GM08714 (cell line): ENCODE data around the gene BORCS6.

Experiments
- H3K4me3 ChIP-seq: fragments of 200-500 bp; sonication (Bioruptor generic); 2 replicates; pipeline ENCODE4 v1.5.1; 2014; ENCODE audit warnings: mild to moderate bottlenecking, low read length, inconsistent platforms
- ZNF274 ChIP-seq: IDR thresholded peaks from 2 replicates; pipeline ENCODE4 v1.6.1; 2012; ENCODE audit warnings: mild to moderate bottlenecking, low read depth, low read length

Gene BORCS6

GRCh38 chr17:8190506-8190905 is 526 bp upstream of the BORCS6 start:
- no peak for TF ChIP-seq ZNF274
- peak overlapping the region; percentile 37; the same call in 1 of the 2 replicates for H3K4me3 ChIP-seq

- no peak for TF ChIP-seq ZNF274
- H3K4me3 ChIP-seq: peak overlapping the region; percentile 80
Observed at GRCh38 chr17:8189041-8189710, 804 bp downstream of the BORCS6 start.

GRCh38 chr17:8188263-8188839 is 1.6 kb downstream of the BORCS6 start:
- TF ChIP-seq ZNF274: no peak

GRCh38 chr17:8187517-8188262 is 2.3 kb downstream of the BORCS6 start:
- peak overlapping the region; percentile 80 for H3K4me3 ChIP-seq
- TF ChIP-seq ZNF274: no peak

More at GRCh38 chr17:8188263-8188839, 1.6 kb downstream of the BORCS6 start:
- peak overlapping the region; percentile 80; the same call in 1 of the 2 replicates for H3K4me3 ChIP-seq

DNA sequence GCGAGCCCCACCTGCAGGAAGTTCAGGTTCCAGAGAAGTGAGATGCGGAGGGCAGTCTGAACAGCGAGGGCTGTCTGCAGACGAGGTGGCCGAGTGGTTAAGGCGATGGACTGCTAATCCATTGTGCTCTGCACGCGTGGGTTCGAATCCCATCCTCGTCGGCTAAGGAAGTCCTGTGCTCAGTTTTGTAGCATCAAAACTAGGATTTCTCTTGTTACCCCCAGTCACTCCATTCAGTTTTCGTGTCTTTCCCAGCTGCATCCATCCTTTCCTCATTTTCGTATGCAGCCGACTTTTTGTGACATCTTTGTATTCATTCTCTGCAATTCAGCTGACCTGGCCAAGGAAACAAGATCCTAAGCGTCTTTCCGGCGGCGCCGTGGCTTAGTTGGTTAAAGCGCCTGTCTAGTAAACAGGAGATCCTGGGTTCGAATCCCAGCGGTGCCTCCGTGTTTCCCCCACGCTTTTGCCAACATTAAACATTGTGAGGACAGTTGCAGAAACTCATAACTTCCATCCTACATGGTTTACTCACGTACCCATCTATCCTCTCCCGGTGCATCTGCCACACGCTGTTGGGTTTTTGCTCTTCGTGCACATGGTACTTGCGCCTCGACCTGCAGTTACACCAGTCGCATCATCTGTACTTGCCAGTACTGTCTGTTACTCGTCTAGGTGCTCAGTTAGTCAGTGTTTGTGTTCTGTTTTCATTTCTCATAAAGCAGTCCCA is 3.0 kb downstream of the BORCS6 start:
- no peak for TF ChIP-seq ZNF274
- peak overlapping the region; percentile 77 for H3K4me3 ChIP-seq

GRCh38 chr17:8186446-8186786 is 3.6 kb downstream of the BORCS6 start:
- no peak for TF ChIP-seq ZNF274
- H3K4me3 ChIP-seq: peak overlapping the region; percentile 77

DNA sequence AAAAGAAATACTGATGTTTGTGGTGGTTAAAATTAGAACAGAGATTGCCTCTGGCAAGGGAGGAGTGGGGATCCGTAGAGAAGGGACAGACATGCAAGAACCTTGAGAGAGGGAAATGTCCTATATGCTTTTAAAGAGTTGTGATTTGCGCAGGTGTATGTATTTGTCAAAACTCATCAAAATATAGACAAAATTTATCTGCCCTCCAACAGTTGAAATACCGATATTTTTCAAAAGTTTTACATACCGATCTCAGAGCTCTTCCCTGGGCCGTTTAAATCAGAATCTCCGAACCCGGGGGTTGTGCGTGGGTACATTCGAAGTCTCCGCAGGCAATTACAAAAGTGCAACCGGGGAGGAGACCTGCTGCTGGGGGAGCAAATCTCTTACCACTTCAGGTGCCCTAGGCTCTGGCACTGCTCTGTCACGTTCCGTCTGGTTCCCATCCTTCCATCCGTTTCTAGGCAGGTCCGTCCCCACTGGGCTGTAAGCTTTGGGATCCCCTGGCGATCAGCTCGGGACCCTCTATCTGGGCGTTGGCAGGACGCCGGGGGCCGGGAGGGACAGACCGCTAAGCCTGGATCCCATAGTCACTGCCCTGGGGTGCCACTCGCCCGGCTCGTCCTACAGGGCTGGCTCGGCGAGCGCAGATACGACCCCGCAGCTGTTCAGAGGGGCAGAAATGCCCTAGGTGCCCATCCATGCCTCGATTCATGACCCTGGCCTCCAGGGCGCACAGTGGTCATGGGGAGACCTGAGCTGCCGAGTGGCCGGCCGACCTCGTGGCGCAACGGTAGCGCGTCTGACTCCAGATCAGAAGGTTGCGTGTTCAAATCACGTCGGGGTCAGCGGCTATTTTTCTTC is 4.2 kb downstream of the BORCS6 start:
- no peak for TF ChIP-seq ZNF274

DNA sequence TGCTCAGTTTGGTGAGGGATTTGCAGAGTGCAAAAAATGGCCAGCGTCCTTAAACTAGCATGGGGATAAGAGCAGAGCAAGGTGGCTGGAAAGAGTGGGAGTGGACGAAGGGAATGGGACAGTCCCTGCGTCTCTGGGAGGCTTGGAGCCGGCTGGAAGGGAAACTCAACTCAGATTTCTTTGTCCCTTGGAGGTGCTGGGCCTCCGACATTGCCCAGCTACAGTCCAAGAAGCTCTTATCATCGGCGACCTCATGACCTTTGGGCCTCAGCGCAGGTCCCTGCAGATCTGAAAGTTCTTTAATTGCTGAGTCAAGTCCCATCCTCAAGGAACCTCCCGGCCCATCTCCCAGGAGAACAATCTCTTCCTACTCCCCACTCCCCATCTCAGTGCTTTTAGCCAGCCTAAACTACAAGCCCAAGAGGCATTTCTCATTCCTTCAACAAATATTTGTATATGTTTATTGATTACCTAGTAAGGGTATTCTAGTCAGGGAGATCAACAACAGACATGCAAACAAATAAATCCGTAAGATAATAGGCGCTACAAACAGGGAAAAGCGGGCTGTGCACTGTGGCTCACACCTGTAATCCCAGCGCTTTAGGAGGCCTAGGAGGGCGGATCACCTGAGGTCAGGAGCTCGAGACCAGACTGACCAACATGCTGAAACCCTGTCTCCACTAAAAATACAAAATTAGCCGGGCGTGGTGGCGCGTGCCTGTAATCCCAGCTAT is 12.8 kb downstream of the BORCS6 start:
- H3K4me3 ChIP-seq: peak overlapping the region; percentile 66; the same call in 1 of the 2 replicates
- TF ChIP-seq ZNF274: no peak

More for the DNA sequence above, 4.2 kb downstream of the BORCS6 start:
- peak overlapping the region; percentile 77 for H3K4me3 ChIP-seq

GRCh38 chr17:8176197-8176940 is 13.6 kb downstream of the BORCS6 start, which contains the start of gene TMEM107:
Gene TMEM107 (minus strand): TSS chr17:8176380. CDS start chr17:8176286, 94 bp downstream.
- no peak for TF ChIP-seq ZNF274
- peak within 1 kb of the TSS; percentile 66 for H3K4me3 ChIP-seq

GRCh38 chr17:8175795-8176196 is 14.2 kb downstream of the BORCS6 start:
- no peak for TF ChIP-seq ZNF274
- H3K4me3 ChIP-seq: peak overlapping the region; percentile 66

GRCh38 chr17:8173871-8174322 is 16.1 kb downstream of the BORCS6 start:
- H3K4me3 ChIP-seq: peak overlapping the region; percentile 71
- TF ChIP-seq ZNF274: no peak
